DND-41 (cell line): ENCODE data around the gene PKD2.

ENCODE experiments used
- EZH2 ChIP-seq: IDR thresholded peaks from 3 replicates; pipeline ENCODE4 v1.6.1; 2012; ENCODE audit warnings: borderline replicate concordance, low read depth, mild to moderate bottlenecking, moderate library complexity, low read length, inconsistent platforms; ENCODE audit not compliant: severe bottlenecking
- TF ChIP-seq, protein P1 (sequence below): IDR thresholded peaks from 2 replicates; pipeline ENCODE4 v1.5.1; 2012; ENCODE audit warnings: borderline replicate concordance, low read length, moderate library complexity, mild to moderate bottlenecking; ENCODE audit not compliant: poor library complexity, severe bottlenecking; ENCODE audit errors: extremely low read depth

DNA sequence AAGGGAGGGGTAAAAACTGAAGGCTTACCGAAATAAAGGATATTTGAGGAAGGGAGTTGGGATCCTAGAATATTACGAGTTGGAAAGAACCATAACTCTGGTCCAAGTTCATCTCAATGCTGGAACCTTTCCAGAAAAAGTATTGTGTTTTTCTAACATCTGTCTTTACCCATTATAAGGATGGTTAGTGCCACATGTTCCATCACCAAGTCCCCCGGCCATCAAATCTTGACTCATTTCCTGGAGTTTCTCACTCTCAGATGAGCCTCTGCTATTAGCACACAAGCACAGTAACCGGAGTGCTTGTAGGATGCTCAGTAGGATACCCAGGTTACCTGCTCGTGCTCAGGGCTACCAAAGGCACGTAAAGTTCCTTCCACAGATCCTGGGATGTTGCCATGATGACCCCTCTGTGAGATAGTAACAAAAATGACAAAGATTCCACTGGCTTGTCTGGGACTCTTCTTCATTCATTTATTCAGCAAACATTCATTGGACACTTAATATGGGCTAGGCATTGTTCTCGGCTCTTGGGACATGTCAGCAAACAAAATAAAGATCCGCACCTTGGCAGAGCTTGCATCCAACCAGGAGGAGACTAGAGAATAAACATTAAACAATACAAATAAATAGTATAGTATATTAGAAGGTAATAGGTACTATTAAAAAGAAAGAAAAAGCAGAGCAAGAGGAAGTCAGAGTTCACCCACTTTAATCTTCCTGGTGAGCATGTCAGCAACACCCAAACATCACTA, 36.3 kb downstream of the PKD2 start:
- TF ChIP-seq EZH2: no peak
- TF ChIP-seq, protein P1, sequence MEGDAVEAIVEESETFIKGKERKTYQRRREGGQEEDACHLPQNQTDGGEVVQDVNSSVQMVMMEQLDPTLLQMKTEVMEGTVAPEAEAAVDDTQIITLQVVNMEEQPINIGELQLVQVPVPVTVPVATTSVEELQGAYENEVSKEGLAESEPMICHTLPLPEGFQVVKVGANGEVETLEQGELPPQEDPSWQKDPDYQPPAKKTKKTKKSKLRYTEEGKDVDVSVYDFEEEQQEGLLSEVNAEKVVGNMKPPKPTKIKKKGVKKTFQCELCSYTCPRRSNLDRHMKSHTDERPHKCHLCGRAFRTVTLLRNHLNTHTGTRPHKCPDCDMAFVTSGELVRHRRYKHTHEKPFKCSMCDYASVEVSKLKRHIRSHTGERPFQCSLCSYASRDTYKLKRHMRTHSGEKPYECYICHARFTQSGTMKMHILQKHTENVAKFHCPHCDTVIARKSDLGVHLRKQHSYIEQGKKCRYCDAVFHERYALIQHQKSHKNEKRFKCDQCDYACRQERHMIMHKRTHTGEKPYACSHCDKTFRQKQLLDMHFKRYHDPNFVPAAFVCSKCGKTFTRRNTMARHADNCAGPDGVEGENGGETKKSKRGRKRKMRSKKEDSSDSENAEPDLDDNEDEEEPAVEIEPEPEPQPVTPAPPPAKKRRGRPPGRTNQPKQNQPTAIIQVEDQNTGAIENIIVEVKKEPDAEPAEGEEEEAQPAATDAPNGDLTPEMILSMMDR: no peak
